Brain pericyte (primary cell): ENCODE results near the gene HBP1.
"Not testable (repeated sequence)": the region's sequence is repeated elsewhere in the genome, so short reads cannot be mapped to it uniquely, and the experiment has no call there.

Experiments
- DNase-seq: peaks from one replicate; pipeline ENCODE4 v3.0.0-alpha.2; 2012; ENCODE audit warnings: low read depth, low spot score

HBP1 gene

GRCh38 chr7:107224374-107225223 lies 55.8 kb downstream of the HBP1 start:
- DNase-seq = no peak

GRCh38 chr7:107228291-107228690 lies 59.5 kb downstream of the HBP1 start:
- DNase-seq = no peak

GRCh38 chr7:107230334-107230733 lies 61.5 kb downstream of the HBP1 start:
- DNase-seq = no peak

GRCh38 chr7:107232568-107233090 lies 63.8 kb downstream of the HBP1 start:
- DNase-seq = no peak

DNA sequence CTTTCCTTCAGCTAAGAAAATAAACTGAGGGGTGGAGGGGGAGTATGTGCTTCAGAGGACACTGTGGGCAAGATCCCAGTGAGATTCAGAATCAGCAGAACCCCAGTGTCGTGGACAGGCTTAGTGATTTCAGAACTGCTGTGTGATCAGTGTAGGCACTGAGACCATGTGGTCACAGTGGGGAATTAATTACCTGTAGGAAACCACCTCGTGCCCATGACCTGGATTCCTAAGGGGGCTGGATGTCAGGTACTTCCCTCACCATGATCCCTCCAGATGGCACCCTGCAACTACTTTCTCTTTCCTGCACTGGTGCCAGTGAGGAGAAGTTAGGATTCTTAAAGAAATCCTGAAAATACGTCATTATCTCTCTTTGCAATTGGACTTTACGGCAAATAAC lies 64.4 kb downstream of the HBP1 start:
- no peak for DNase-seq

DNA sequence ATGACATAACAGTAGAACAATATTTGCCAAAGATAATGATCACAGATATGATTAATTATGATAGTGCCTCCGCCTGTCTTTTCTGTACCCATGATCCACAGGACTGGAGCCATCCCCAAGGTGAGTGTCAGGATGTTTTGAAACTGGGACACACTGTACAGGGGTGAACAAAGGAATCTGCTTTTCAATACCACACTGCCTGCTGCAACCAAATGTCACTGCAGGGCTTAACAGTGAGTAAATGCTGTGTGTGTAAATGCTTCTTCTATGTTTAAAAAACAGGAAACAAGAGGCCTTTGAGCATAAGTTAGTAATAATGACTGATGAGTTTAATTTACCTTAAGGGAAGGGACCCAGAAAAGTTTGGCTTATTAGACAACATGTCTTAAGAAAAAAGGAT lies 65.2 kb downstream of the HBP1 start:
- DNase-seq = no peak

DNA sequence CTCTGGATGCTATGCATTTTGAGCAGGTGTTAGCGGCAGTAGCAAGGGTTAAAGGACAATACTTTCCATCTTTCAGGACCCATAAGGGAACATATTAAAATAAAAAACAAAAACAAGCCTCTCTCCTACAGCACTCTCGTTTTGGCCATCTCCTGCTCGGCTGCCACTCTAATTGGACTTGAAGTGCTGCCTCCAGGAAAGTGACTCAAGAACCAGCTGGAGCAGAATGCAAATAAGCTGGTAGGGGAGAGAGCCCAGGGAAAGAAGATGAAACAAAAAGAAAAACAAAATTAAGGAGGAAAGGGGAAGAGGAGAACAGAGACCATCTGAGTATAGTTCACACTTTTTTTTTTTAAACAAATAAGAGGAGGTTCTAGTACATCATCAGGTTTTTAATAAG lies 65.6 kb downstream of the HBP1 start:
- no peak for DNase-seq

DNA sequence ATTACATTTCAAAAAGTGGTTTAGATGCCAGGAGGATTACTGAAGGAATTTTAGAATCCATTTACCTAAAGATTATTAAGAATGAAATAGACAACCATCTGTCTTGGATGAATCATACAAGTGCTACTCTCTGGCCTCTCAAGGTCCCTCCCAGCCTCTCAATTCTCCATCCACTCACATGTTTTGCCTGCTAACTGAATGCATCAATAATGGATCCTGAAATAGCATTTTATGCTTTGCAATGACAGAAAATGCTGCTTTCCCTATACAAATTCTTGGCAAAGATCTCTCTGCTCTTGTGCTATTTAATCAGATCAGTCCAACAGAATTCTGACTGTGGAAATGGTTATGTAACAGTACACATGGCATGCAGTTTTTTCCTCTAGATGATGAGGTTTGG lies 68.1 kb downstream of the HBP1 start:
- DNase-seq = no peak

GRCh38 chr7:107237451-107237850 lies 68.6 kb downstream of the HBP1 start:
- no peak for DNase-seq

- DNase-seq = no peak
Observed at GRCh38 chr7:107242267-107242666, 73.5 kb downstream of the HBP1 start.

GRCh38 chr7:107244613-107245012 lies 75.8 kb downstream of the HBP1 start:
- DNase-seq = no peak

GRCh38 chr7:107246836-107247235 lies 78.0 kb downstream of the HBP1 start:
- not testable (repeated sequence) for DNase-seq

DNA sequence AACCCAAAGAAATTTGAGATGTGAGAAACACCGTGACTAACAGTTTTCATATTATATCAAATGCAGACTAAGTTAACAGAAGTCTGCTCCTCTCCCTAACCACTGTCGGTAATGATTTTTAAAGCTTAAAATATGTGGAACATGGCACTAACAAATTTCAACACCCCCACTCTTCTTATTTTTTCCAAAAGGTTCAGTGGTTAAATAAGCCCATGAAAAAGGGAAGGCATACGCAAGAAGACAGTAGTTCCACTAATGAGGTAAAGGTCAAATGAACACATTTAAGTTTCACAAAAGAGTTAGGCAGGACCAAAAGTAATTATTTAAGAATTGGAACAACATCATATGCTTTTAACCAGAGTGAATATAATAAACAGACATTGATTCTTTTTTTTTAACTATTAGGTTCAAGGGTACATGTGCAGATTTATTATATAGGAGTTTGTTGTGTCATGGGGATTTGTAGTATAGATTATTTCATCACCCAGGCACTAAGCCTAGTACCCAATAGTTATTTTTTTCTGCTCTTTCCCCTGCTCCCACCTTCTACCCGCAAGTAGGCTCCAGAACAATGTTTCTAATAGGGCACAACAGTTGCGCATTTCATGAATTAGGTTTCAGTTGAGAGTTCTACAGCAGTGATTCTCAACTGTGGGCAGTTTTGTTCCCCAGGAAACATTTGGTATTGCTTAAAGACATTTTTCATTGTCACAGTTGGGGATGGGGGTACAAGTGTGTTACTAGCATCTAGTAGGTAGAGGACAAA lies 79.9 kb downstream of the HBP1 start:
- no peak for DNase-seq

GRCh38 chr7:107251963-107252362 lies 83.2 kb downstream of the HBP1 start:
- no peak for DNase-seq
